A549 (cell line): ENCODE results near the gene HTRA2.

ENCODE experiments used
- HEYL ChIP-seq: fragments of 250-450 bp; sonication (Bioruptor Pico); IDR thresholded peaks from 2 replicates; pipeline ENCODE4 v1.8.0; 2021; ENCODE audit warnings: mild to moderate bottlenecking, moderate library complexity
- POLR2A ChIP-seq: IDR thresholded peaks from 2 replicates; pipeline ENCODE4 v1.6.1; 2012; ENCODE audit warnings: mild to moderate bottlenecking, low read length
- TF ChIP-seq, protein P1 (sequence below): fragments of >200 bp; sonication (Bioruptor Twin); formaldehyde crosslinking; IDR thresholded peaks from 3 replicates; pipeline ENCODE4 v1.5.1; 2016

DNA sequence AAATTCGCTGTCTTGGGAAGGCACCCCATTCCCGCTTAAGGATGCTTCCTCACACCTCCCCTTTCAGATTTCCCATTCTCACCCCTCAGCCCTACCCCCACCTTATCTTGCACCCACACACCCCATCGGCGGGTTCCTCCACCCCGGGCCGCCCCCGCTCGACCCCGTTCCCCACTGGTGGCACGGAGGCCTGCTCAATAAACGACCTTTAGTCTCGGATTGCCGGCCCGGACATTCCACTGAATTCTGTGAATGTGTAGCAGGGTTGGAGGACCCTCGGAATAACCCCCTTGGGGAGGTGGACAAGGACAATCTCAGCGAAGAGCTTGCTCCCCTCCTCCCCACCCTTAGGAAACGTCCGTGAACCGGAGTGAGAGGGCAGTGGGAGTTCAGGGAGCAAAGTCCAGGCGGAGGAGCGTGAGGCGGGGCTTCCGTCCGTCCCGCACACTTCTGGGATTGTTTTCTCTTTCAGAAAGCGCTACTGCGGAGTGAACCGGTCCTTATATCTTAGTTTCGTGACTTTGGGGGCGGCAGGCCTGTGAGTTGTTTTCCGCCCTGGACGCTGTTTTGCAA, 27.5 kb upstream of the HTRA2 start:
- TF ChIP-seq POLR2A (no peak; the same call in 1 of the 2 replicates), HEYL (CRISPR knock-in tag) (no peak)
- TF ChIP-seq, protein P1, sequence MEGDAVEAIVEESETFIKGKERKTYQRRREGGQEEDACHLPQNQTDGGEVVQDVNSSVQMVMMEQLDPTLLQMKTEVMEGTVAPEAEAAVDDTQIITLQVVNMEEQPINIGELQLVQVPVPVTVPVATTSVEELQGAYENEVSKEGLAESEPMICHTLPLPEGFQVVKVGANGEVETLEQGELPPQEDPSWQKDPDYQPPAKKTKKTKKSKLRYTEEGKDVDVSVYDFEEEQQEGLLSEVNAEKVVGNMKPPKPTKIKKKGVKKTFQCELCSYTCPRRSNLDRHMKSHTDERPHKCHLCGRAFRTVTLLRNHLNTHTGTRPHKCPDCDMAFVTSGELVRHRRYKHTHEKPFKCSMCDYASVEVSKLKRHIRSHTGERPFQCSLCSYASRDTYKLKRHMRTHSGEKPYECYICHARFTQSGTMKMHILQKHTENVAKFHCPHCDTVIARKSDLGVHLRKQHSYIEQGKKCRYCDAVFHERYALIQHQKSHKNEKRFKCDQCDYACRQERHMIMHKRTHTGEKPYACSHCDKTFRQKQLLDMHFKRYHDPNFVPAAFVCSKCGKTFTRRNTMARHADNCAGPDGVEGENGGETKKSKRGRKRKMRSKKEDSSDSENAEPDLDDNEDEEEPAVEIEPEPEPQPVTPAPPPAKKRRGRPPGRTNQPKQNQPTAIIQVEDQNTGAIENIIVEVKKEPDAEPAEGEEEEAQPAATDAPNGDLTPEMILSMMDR: no peak
